ENCODE results near the gene RANBP17. TPM values are rescaled to one million over a fixed set of nuclear protein-coding genes. Genes with fewer than 3 reads are reported as not detected.

The RANBP17 gene
- total RNA-seq, 4 donors from 2014 or later = 0.55 to 3.0 (median 1.5) TPM

GRCh38 chr5:171308453-171309275 is 446.8 kb downstream of the RANBP17 start, which contains the start of gene TLX3:
Gene TLX3, plus strand, starts transcription at chr5:171309248. Its CDS starts 118 bp downstream, at chr5:171309366.
- peaks cover 59% of the 10 kb centered on the region for H3K4me1 ChIP-seq
- no peaks in the 10 kb centered on the region for H3K9me3 ChIP-seq
- no peaks in the 10 kb centered on the region for H3K36me3 ChIP-seq
- peaks cover 99% of the 10 kb centered on the region for H3K27me3 ChIP-seq
- TF ChIP-seq POLR2AphosphoS5 (IDR thresholded peaks at IDR 0.05) (no peak), EP300 (IDR thresholded peaks at IDR 0.05) (no peak), POLR2A (IDR thresholded peaks at IDR 0.05) (no peak)
- TF ChIP-seq, protein P1, sequence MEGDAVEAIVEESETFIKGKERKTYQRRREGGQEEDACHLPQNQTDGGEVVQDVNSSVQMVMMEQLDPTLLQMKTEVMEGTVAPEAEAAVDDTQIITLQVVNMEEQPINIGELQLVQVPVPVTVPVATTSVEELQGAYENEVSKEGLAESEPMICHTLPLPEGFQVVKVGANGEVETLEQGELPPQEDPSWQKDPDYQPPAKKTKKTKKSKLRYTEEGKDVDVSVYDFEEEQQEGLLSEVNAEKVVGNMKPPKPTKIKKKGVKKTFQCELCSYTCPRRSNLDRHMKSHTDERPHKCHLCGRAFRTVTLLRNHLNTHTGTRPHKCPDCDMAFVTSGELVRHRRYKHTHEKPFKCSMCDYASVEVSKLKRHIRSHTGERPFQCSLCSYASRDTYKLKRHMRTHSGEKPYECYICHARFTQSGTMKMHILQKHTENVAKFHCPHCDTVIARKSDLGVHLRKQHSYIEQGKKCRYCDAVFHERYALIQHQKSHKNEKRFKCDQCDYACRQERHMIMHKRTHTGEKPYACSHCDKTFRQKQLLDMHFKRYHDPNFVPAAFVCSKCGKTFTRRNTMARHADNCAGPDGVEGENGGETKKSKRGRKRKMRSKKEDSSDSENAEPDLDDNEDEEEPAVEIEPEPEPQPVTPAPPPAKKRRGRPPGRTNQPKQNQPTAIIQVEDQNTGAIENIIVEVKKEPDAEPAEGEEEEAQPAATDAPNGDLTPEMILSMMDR (IDR thresholded peaks at IDR 0.05) = no peak
- 7% methylated on average over 31 of the region's 73 CpGs for WGBS
- H3K4me3 ChIP-seq = peak within 1 kb of the TSS; percentile 24
- no peak within 1 kb of the TSS for H3K27ac ChIP-seq
- peak in 1 of 2 donors; percentile 55 for DNase-seq (ENCODE audit: low spot score in 2 of 2)

- H3K9me3 ChIP-seq = no peaks in the 10 kb centered on the region
- H3K27me3 ChIP-seq = peaks cover 100% of the 10 kb centered on the region
- peak in 1 of 2 donors; percentile 59 for DNase-seq (ENCODE audit: low spot score in 2 of 2)
- peaks cover 62% of the 10 kb centered on the region for H3K4me1 ChIP-seq
- H3K4me3 ChIP-seq = peak overlapping the region; percentile 24
- TF ChIP-seq POLR2AphosphoS5 (IDR thresholded peaks at IDR 0.05) (no peak), POLR2A (IDR thresholded peaks at IDR 0.05) (no peak), EP300 (IDR thresholded peaks at IDR 0.05) (no peak)
- TF ChIP-seq, protein P1 (IDR thresholded peaks at IDR 0.05) = no peak
- no peak overlapping the region for H3K27ac ChIP-seq
- WGBS = 3% methylated on average over 8 of the region's 106 CpGs
- no peaks in the 10 kb centered on the region for H3K36me3 ChIP-seq
These were observed 447.7 kb downstream of the RANBP17 start for GRCh38 chr5:171309276-171310211.

- peaks cover 70% of the 10 kb centered on the region for H3K4me1 ChIP-seq
- H3K36me3 ChIP-seq = no peaks in the 10 kb centered on the region
- H3K9me3 ChIP-seq = no peaks in the 10 kb centered on the region
- peak in 1 of 2 donors; percentile 72 for DNase-seq (ENCODE audit: low spot score in 2 of 2)
- 5% methylated on average over 29 of the region's 41 CpGs for WGBS
- H3K27ac ChIP-seq = no peak overlapping the region
- peaks cover 100% of the 10 kb centered on the region for H3K27me3 ChIP-seq
- peak overlapping the region; percentile 35 for H3K4me3 ChIP-seq
- TF ChIP-seq, protein P1 (IDR thresholded peaks at IDR 0.05) = peak in 1 of 2 donors; percentile 31
- no peak for TF ChIP-seq POLR2AphosphoS5 (IDR thresholded peaks at IDR 0.05)
These were observed 448.5 kb downstream of the RANBP17 start for GRCh38 chr5:171310212-171310818.

DNA sequence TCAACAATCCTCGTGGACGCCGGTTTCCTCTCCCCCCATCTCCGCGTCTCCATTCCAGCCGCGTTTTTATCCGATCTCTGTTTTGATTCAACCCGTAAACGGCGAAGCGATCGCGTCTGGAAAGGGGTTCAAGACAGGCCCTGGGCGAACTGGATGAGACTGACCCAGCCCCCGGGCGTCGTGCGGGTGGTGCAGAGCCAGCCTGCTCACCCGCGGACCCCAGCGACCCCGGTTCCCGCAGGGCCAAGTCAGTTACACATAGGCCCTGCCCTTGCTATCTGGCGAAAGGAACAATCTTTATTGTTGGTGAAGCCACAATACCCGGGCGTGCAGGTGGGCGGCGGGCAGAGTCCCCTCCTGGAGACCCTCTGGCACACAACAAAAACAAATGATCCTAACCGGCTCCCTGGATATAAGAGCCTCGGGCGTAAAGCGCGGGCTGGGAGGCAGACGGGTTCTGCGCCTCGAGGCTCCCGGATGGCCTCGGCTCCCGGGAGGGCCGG is 449.1 kb downstream of the RANBP17 start:
- H3K36me3 ChIP-seq = no peaks in the 10 kb centered on the region
- no peak overlapping the region for H3K27ac ChIP-seq
- H3K9me3 ChIP-seq = no peaks in the 10 kb centered on the region
- DNase-seq (ENCODE audit: low spot score in 2 of 2) = peak in 1 of 2 donors; percentile 75
- H3K4me3 ChIP-seq = peak overlapping the region; percentile 35
- peaks cover 100% of the 10 kb centered on the region for H3K27me3 ChIP-seq
- no peak for TF ChIP-seq POLR2A (IDR thresholded peaks at IDR 0.05)
- TF ChIP-seq, protein P1 (IDR thresholded peaks at IDR 0.05) = no peak
- no peak for TF ChIP-seq EP300 (IDR thresholded peaks at IDR 0.05)
- no peak for TF ChIP-seq POLR2AphosphoS5 (IDR thresholded peaks at IDR 0.05)
- 3% methylated on average over 33 of the region's 41 CpGs for WGBS
- peaks cover 75% of the 10 kb centered on the region for H3K4me1 ChIP-seq
